BE2C (cell line): Measurements from ENCODE around the gene BEGAIN.

Source experiments
- DNase-seq: peaks from one replicate; pipeline ENCODE4 v3.0.0-alpha.2; 2020
- H3K27me3 ChIP-seq: fragments of 250-450 bp; sonication (Bioruptor Pico); 2 replicates; pipeline ENCODE4 v1.5.1; 2020; ENCODE audit warnings: mild to moderate bottlenecking
- H3K36me3 ChIP-seq: fragments of 250-450 bp; sonication (Bioruptor Pico); 2 replicates; pipeline ENCODE4 v1.5.1; 2020; ENCODE audit warnings: mild to moderate bottlenecking
- H3K4me1 ChIP-seq: fragments of 250-450 bp; sonication (Bioruptor Pico); 2 replicates; pipeline ENCODE4 v1.5.1; 2020
- H3K4me3 ChIP-seq: 2 replicates; pipeline ENCODE4 v1.5.1; 2011; ENCODE audit warnings: low read depth, low read length
- H3K9me3 ChIP-seq: fragments of 250-450 bp; sonication (Bioruptor Pico); 2 replicates; pipeline ENCODE4 v1.5.1; 2020
- CTCF ChIP-seq: IDR thresholded peaks from 2 replicates; pipeline ENCODE4 v1.5.1; 2012; ENCODE audit warnings: mild to moderate bottlenecking, low read depth, low read length

Gene BEGAIN

GRCh38 chr14:100547633-100548294, 39.5 kb downstream of the BEGAIN start:
- Histone ChIP-seq H3K4me1 (peaks cover 4% of the 10 kb centered on the region; the same call in 1 of the 2 replicates), H3K27me3 (no peaks in the 10 kb centered on the region), H3K4me3 (no peak overlapping the region), H3K36me3 (peaks cover 14% of the 10 kb centered on the region), H3K9me3 (no peaks in the 10 kb centered on the region)
- no peak for TF ChIP-seq CTCF
- no peak for DNase-seq

GRCh38 chr14:100546051-100546443, 41.2 kb downstream of the BEGAIN start:
- Histone ChIP-seq H3K9me3 (no peaks in the 10 kb centered on the region), H3K4me3 (no peak overlapping the region), H3K36me3 (peaks cover 20% of the 10 kb centered on the region), H3K27me3 (no peaks in the 10 kb centered on the region), H3K4me1 (no peaks in the 10 kb centered on the region)
- no peak for DNase-seq
- no peak for TF ChIP-seq CTCF

GRCh38 chr14:100545359-100545758, 41.9 kb downstream of the BEGAIN start:
- no peaks in the 10 kb centered on the region for H3K27me3 ChIP-seq
- TF ChIP-seq CTCF: no peak
- H3K9me3 ChIP-seq: no peaks in the 10 kb centered on the region
- H3K4me3 ChIP-seq: no peak overlapping the region
- no peak for DNase-seq
- H3K36me3 ChIP-seq: peaks cover 27% of the 10 kb centered on the region
- H3K4me1 ChIP-seq: no peaks in the 10 kb centered on the region

GRCh38 chr14:100544506-100545141, 42.6 kb downstream of the BEGAIN start:
- no peak for TF ChIP-seq CTCF
- Histone ChIP-seq H3K27me3 (no peaks in the 10 kb centered on the region), H3K4me3 (no peak overlapping the region), H3K4me1 (no peaks in the 10 kb centered on the region), H3K9me3 (no peaks in the 10 kb centered on the region), H3K36me3 (peaks cover 29% of the 10 kb centered on the region)
- no peak for DNase-seq

GRCh38 chr14:100543471-100544455, 43.5 kb downstream of the BEGAIN start:
- no peaks in the 10 kb centered on the region for H3K9me3 ChIP-seq
- peaks cover 34% of the 10 kb centered on the region for H3K36me3 ChIP-seq
- no peak for DNase-seq
- no peak overlapping the region for H3K4me3 ChIP-seq
- H3K27me3 ChIP-seq: no peaks in the 10 kb centered on the region
- no peaks in the 10 kb centered on the region for H3K4me1 ChIP-seq
- TF ChIP-seq CTCF: no peak
